Panc1 (cell line): ENCODE measurements around the gene KLF18. TPM values are rescaled to one million over a fixed set of nuclear protein-coding genes. Genes with fewer than 3 reads are reported as not detected.

Experiments
- ATAC-seq: fragments of 200-7000 bp; cut with Tn5 transposase; 2 replicates; pipeline ENCODE4 v1.9.1; 2020; ENCODE audit warnings: mild to moderate bottlenecking, moderate library complexity
- BruUV-seq: library from RNA; stranded (reverse); fragments of 400-500 nt; replicated peaks from 2 replicates; lab custom pipeline; 2021; lab: Mats Ljungman, UMichigan
- CTCF ChIA-PET: fragments of 300-600 bp; sonication (Branson Sonifier 250); formaldehyde crosslinking; loops from one replicate; lab custom pipeline; 2022; ENCODE audit warnings: antibody characterized with exemption; lab: Charles Lee
- POLR2A ChIA-PET: fragments of 300-600 bp; sonication (Branson Sonifier 250); formaldehyde crosslinking; loops from one replicate; lab custom pipeline; 2022; ENCODE audit warnings: antibody characterized with exemption; lab: Charles Lee
- DNase-seq: peaks from one replicate; pipeline ENCODE4 v3.0.0-alpha.2; 2010; ENCODE audit warnings: low read depth, low spot score
- H3K27ac ChIP-seq: 2 replicates; pipeline ENCODE4 v1.5.1; 2011; ENCODE audit warnings: mild to moderate bottlenecking, low read length, inconsistent platforms
- H3K27me3 ChIP-seq: fragments of 200-500 bp; sonication (Bioruptor generic); 2 replicates; pipeline ENCODE4 v1.6.0; 2014; ENCODE audit warnings: low read length, inconsistent platforms; ENCODE audit not compliant: control insufficient read depth, insufficient read depth
- H3K36me3 ChIP-seq: fragments of 200-500 bp; sonication (Bioruptor generic); 2 replicates; pipeline ENCODE4 v1.5.1; 2014; ENCODE audit warnings: inconsistent platforms, mild to moderate bottlenecking, low read length, moderate library complexity; ENCODE audit not compliant: control insufficient read depth, insufficient read depth
- H3K4me1 ChIP-seq: 2 replicates; pipeline ENCODE4 v1.5.1; 2011; ENCODE audit warnings: inconsistent platforms, mild to moderate bottlenecking, low read length, moderate library complexity; ENCODE audit not compliant: control insufficient read depth, insufficient read depth
- H3K4me3 ChIP-seq, 2 experiments: 2 replicates each; pipeline ENCODE4 v1.5.1; 2011 to 2012; ENCODE audit warnings: low read depth in 2 of 2, low read length in 2 of 2, mild to moderate bottlenecking in 2 of 2, inconsistent platforms in 1 of 2, moderate library complexity in 1 of 2
- H3K9me3 ChIP-seq: fragments of 200-500 bp; sonication (Bioruptor generic); 2 replicates; pipeline ENCODE4 v1.5.1; 2014; ENCODE audit warnings: low read depth, mild to moderate bottlenecking, inconsistent platforms, low read length, moderate library complexity; ENCODE audit not compliant: control insufficient read depth, insufficient read depth
- CTCF ChIP-seq: fragments of 450-650 bp; IDR thresholded peaks from 2 replicates; pipeline ENCODE4 v1.5.1; 2017; ENCODE audit warnings: mild to moderate bottlenecking
- POLR2AphosphoS5 ChIP-seq: IDR thresholded peaks from 2 replicates; pipeline ENCODE4 v1.6.1; 2012; ENCODE audit warnings: mild to moderate bottlenecking, low read depth, low read length, moderate library complexity
- REST ChIP-seq, 2 experiments: IDR thresholded peaks; 2 replicates each; pipeline ENCODE4 v1.6.1; 2011 to 2012; ENCODE audit warnings: low read depth in 2 of 2, control low read depth in 1 of 2, low read length in 1 of 2, mild to moderate bottlenecking in 1 of 2, moderate library complexity in 1 of 2; ENCODE audit not compliant: insufficient read depth in 1 of 2
- SIN3A ChIP-seq: IDR thresholded peaks from 2 replicates; pipeline ENCODE4 v1.6.1; 2012; ENCODE audit warnings: low read depth, mild to moderate bottlenecking, low read length, moderate library complexity, borderline replicate concordance; ENCODE audit not compliant: insufficient read depth
- TCF7L2 ChIP-seq: IDR thresholded peaks from 2 replicates; pipeline ENCODE4 v1.6.1; 2011; ENCODE audit warnings: mild to moderate bottlenecking, low read depth, low read length, inconsistent platforms
- in situ Hi-C: cut with HindIII; loops from 2 replicates; pipeline ENCODE4 v1.10.0; 2016; ENCODE audit warnings: low sequenced_read_pairs, low pct_unique_long_range_greater_than_20kb
- intact Hi-C: fragments of 100-400 bp; cut with micrococcal nuclease; formaldehyde crosslinking; loops from one replicate; pipeline ENCODE4 v1.10.0; 2022; ENCODE audit not compliant: unreplicated experiment
- total RNA-seq: library from RNA; stranded (reverse); gene quantifications from one replicate; pipeline ENCODE4 v1.2.1, GENCODE V29; 2021; ENCODE audit not compliant: unreplicated experiment

Gene KLF18
- total RNA-seq, 1 experiment from 2014 or later: not detected

GRCh38 chr1:44111861-44112260, 29.6 kb downstream of the KLF18 start:
- H3K27ac ChIP-seq: no peak overlapping the region
- in situ Hi-C loops (no loop called here), intact Hi-C loops (no loop called here)
- DNase-seq (no peak), ATAC-seq (no peak)
- H3K27me3 ChIP-seq: no peaks in the 10 kb centered on the region
- CTCF ChIA-PET: interaction anchor here (0.6 to 0.7 kb wide), 2 partner anchors 10 to 590 kb away, joined by 3 read pairs; no protein-coding TSS in a partner anchor
- H3K4me3 ChIP-seq: no peak overlapping the region
- POLR2A ChIA-PET: no interaction called here
- H3K36me3 ChIP-seq: no peaks in the 10 kb centered on the region
- no peaks in the 10 kb centered on the region for H3K9me3 ChIP-seq
- BruUV-seq: no TSS peak
- TF ChIP-seq POLR2AphosphoS5 (no peak), CTCF (no peak), TCF7L2 (no peak), REST (IDR thresholded peaks at IDR 0.05; ENCODE audit: insufficient read depth in 1 of 2, low read depth in 2 of 2, low read length in 1 of 2) (no peak), SIN3A (no peak)
- H3K4me1 ChIP-seq: no peaks in the 10 kb centered on the region

GRCh38 chr1:44110916-44111315, 30.5 kb downstream of the KLF18 start:
- in situ Hi-C loops (no loop called here), intact Hi-C loops (no loop called here)
- no TSS peak for BruUV-seq
- ChIA-PET POLR2A (no interaction called here), CTCF (interaction anchor here (0.6 kb wide), 1 partner anchor 591 kb away, joined by 3 read pairs; no protein-coding TSS in a partner anchor)
- DNase-seq (no peak), ATAC-seq (no peak)
- TF ChIP-seq POLR2AphosphoS5 (no peak), SIN3A (no peak), TCF7L2 (no peak), REST (IDR thresholded peaks at IDR 0.05; ENCODE audit: insufficient read depth in 1 of 2, low read depth in 2 of 2, low read length in 1 of 2) (no peak), CTCF (no peak)
- Histone ChIP-seq H3K36me3 (no peaks in the 10 kb centered on the region), H3K27me3 (no peaks in the 10 kb centered on the region), H3K4me3 (no peak overlapping the region), H3K9me3 (no peaks in the 10 kb centered on the region), H3K4me1 (no peaks in the 10 kb centered on the region), H3K27ac (no peak overlapping the region)
